K562 (cell line): Measurements from ENCODE around the gene IGSF21.

ENCODE experiments used
- EP300 ChIP-seq: IDR thresholded peaks from 2 replicates; pipeline ENCODE4 v1.6.1; 2012; ENCODE audit warnings: low read length, improper control_type of control experiment
- ETV5 ChIP-seq: sonication (generic); formaldehyde crosslinking; IDR thresholded peaks from 2 replicates; pipeline ENCODE4 v1.4.0; 2020; ENCODE audit warnings: low read depth, mild to moderate bottlenecking, missing genetic modification reagents
- MAFK ChIP-seq: IDR thresholded peaks from 2 replicates; pipeline ENCODE4 v1.6.1; 2011; ENCODE audit warnings: low read length, improper control_type of control experiment
- ZNF766 ChIP-seq: fragments of 200-800 bp; sonication (Bioruptor generic); conservative IDR thresholded peaks from 2 replicates; pipeline ENCODE4 v1.6.1; 2016; ENCODE audit warnings: missing genetic modification characterization, missing compliant biosample characterization
- TF ChIP-seq, protein P1 (sequence below): fragments of 250-450 bp; sonication (Bioruptor Pico); IDR thresholded peaks from 2 replicates; pipeline ENCODE4 v1.8.0; 2022; ENCODE audit warnings: moderate library complexity, mild to moderate bottlenecking, inconsistent platforms
- TF ChIP-seq, protein P2 (sequence below), 3 experiments: IDR thresholded peaks in 2 of 3; conservative IDR thresholded peaks in 1 of 3; 2 replicates each; pipeline ENCODE4 v1.5.1; 2011 to 2012; ENCODE audit warnings: low read length in 3 of 3, mild to moderate bottlenecking in 3 of 3, control low read depth in 2 of 3, improper control_type of control experiment in 1 of 3, inconsistent platforms in 1 of 3, low read depth in 1 of 3, mixed read lengths in 1 of 3, moderate library complexity in 1 of 3; ENCODE audit not compliant: insufficient read depth in 2 of 3
- TF ChIP-seq, protein P3 (sequence below): sonication (generic); formaldehyde crosslinking; IDR thresholded peaks from 2 replicates; pipeline ENCODE4 v1.8.0; 2022; ENCODE audit warnings: missing genetic modification reagents, mild to moderate bottlenecking, borderline replicate concordance

GRCh38 chr1:18100491-18101063 is 7.0 kb upstream of the IGSF21 start:
- no peak for TF ChIP-seq EP300
- TF ChIP-seq, protein P1, sequence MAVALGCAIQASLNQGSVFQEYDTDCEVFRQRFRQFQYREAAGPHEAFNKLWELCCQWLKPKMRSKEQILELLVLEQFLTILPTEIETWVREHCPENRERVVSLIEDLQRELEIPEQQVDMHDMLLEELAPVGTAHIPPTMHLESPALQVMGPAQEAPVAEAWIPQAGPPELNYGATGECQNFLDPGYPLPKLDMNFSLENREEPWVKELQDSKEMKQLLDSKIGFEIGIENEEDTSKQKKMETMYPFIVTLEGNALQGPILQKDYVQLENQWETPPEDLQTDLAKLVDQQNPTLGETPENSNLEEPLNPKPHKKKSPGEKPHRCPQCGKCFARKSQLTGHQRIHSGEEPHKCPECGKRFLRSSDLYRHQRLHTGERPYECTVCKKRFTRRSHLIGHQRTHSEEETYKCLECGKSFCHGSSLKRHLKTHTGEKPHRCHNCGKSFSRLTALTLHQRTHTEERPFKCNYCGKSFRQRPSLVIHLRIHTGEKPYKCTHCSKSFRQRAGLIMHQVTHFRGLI (CRISPR knock-in tag): no peak
- TF ChIP-seq, protein P2, sequence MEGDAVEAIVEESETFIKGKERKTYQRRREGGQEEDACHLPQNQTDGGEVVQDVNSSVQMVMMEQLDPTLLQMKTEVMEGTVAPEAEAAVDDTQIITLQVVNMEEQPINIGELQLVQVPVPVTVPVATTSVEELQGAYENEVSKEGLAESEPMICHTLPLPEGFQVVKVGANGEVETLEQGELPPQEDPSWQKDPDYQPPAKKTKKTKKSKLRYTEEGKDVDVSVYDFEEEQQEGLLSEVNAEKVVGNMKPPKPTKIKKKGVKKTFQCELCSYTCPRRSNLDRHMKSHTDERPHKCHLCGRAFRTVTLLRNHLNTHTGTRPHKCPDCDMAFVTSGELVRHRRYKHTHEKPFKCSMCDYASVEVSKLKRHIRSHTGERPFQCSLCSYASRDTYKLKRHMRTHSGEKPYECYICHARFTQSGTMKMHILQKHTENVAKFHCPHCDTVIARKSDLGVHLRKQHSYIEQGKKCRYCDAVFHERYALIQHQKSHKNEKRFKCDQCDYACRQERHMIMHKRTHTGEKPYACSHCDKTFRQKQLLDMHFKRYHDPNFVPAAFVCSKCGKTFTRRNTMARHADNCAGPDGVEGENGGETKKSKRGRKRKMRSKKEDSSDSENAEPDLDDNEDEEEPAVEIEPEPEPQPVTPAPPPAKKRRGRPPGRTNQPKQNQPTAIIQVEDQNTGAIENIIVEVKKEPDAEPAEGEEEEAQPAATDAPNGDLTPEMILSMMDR (IDR thresholded peaks at IDR 0.05 in 2 of 3, conservative IDR thresholded peaks at IDR 0.05 in 1 of 3; ENCODE audit: insufficient read depth in 2 of 3, low read depth in 1 of 3, low read length in 3 of 3): peak; percentile 65 to 89 (median 83)
- no peak for TF ChIP-seq MAFK
- TF ChIP-seq ZNF766: no peak
- TF ChIP-seq ETV5: no peak
- TF ChIP-seq, protein P3, sequence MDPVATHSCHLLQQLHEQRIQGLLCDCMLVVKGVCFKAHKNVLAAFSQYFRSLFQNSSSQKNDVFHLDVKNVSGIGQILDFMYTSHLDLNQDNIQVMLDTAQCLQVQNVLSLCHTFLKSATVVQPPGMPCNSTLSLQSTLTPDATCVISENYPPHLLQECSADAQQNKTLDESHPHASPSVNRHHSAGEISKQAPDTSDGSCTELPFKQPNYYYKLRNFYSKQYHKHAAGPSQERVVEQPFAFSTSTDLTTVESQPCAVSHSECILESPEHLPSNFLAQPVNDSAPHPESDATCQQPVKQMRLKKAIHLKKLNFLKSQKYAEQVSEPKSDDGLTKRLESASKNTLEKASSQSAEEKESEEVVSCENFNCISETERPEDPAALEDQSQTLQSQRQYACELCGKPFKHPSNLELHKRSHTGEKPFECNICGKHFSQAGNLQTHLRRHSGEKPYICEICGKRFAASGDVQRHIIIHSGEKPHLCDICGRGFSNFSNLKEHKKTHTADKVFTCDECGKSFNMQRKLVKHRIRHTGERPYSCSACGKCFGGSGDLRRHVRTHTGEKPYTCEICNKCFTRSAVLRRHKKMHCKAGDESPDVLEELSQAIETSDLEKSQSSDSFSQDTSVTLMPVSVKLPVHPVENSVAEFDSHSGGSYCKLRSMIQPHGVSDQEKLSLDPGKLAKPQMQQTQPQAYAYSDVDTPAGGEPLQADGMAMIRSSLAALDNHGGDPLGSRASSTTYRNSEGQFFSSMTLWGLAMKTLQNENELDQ (CRISPR knock-in tag): no peak
